GM18867 (cell line): Measurements from ENCODE around the gene TCF4.

ENCODE experiments used
- ATAC-seq: cut with Tn5 transposase; IDR thresholded peaks from one replicate; pipeline ENCODE4 v1.9.1; 2021; ENCODE audit warnings: mild to moderate bottlenecking, moderate library complexity; ENCODE audit not compliant: unreplicated experiment

The TCF4 gene

GRCh38 chr18:55508651-55509050 lies 79.3 kb downstream of the TCF4 start:
- no peak for ATAC-seq

GRCh38 chr18:55506074-55506473 lies 81.9 kb downstream of the TCF4 start:
- no peak for ATAC-seq

GRCh38 chr18:55504808-55505207 lies 83.2 kb downstream of the TCF4 start:
- ATAC-seq: no peak

- ATAC-seq: no peak
Measured at GRCh38 chr18:55503167-55503820, 84.7 kb downstream of the TCF4 start.

GRCh38 chr18:55501982-55502710 lies 85.8 kb downstream of the TCF4 start:
- no peak for ATAC-seq

- ATAC-seq: no peak
Measured at GRCh38 chr18:55501579-55501978, 86.4 kb downstream of the TCF4 start.

- no peak for ATAC-seq
Measured at GRCh38 chr18:55500316-55501086, 87.5 kb downstream of the TCF4 start.

- no peak for ATAC-seq
Measured at GRCh38 chr18:55499526-55499925, 88.5 kb downstream of the TCF4 start.

- ATAC-seq: no peak
Measured at GRCh38 chr18:55497825-55498403, 90.1 kb downstream of the TCF4 start.

GRCh38 chr18:55494899-55495298 lies 93.1 kb downstream of the TCF4 start:
- ATAC-seq: no peak

GRCh38 chr18:55494441-55494840 lies 93.6 kb downstream of the TCF4 start:
- ATAC-seq: no peak

GRCh38 chr18:55491616-55492015 lies 96.4 kb downstream of the TCF4 start:
- no peak for ATAC-seq

GRCh38 chr18:55489034-55489986 lies 98.7 kb downstream of the TCF4 start:
- peak; percentile 86 for ATAC-seq

GRCh38 chr18:55488473-55488872 lies 99.5 kb downstream of the TCF4 start:
- ATAC-seq: no peak

- no peak for ATAC-seq
Measured at GRCh38 chr18:55487997-55488396, 100.0 kb downstream of the TCF4 start.

GRCh38 chr18:55486936-55487335 lies 101.1 kb downstream of the TCF4 start:
- no peak for ATAC-seq

- no peak for ATAC-seq
Measured at GRCh38 chr18:55485666-55486065, 102.3 kb downstream of the TCF4 start.

- ATAC-seq: no peak
Measured at GRCh38 chr18:55484773-55485172, 103.2 kb downstream of the TCF4 start.

- ATAC-seq: no peak
Measured at GRCh38 chr18:55483266-55483871, 104.6 kb downstream of the TCF4 start.
